Subcutaneous adipose tissue (tissue), 4 donors: Measurements from ENCODE around the gene CILP2. TPM values are rescaled to one million over a fixed set of nuclear protein-coding genes. Genes with fewer than 3 reads are reported as not detected.

Experiments
- CTCF ChIP-seq: fragments of 450-650 bp; IDR thresholded peaks from one replicate; pipeline ENCODE4 v1.5.1; 2016; ENCODE audit warnings: low read depth, mild to moderate bottlenecking, control low read depth, antibody characterized with exemption, moderate library complexity
- total RNA-seq, 4 donors: library from RNA; depleted of rRNA; stranded (reverse); fragments of >200 nt; gene quantifications; one replicate each; pipeline ENCODE4 v1.1.0, GENCODE V29; 2016

The CILP2 gene
- total RNA-seq, result under 1 TPM in 2 of 4 donors, not detected in 2; 0.38 to 0.85 TPM

GRCh38 chr19:19538061-19538784, at the start of gene CILP2:
Gene CILP2 (plus strand): TSS chr19:19538265. CDS start chr19:19538350, 85 bp downstream.
- TF ChIP-seq CTCF, result no peak

- TF ChIP-seq CTCF, result no peak
Measured at GRCh38 chr19:19488875-19489690, 49.0 kb upstream of the CILP2 start.

- no peak for TF ChIP-seq CTCF
Measured at GRCh38 chr19:19489804-19490204, 48.3 kb upstream of the CILP2 start.

- no peak for TF ChIP-seq CTCF
Measured at GRCh38 chr19:19490214-19490968, 47.7 kb upstream of the CILP2 start.

GRCh38 chr19:19491321-19492025, 46.6 kb upstream of the CILP2 start:
- no peak for TF ChIP-seq CTCF

GRCh38 chr19:19492026-19492610, 45.9 kb upstream of the CILP2 start:
- TF ChIP-seq CTCF, result no peak
